NCI-H226 (cell line): ENCODE results near the gene DYTN.
A peak's percentile ranks its signal among the peaks of the same experiment; 100 is the strongest.

Experiments
- DNase-seq: peaks from one replicate; pipeline ENCODE4 v3.0.0-alpha.2; 2015

DYTN gene

GRCh38 chr2:206698811-206699210 lies 19.4 kb downstream of the DYTN start:
- no peak for DNase-seq

- DNase-seq: no peak
Measured at GRCh38 chr2:206696910-206697309, 21.3 kb downstream of the DYTN start.

GRCh38 chr2:206693399-206694137 lies 24.6 kb downstream of the DYTN start:
- no peak for DNase-seq

GRCh38 chr2:206692971-206693370 lies 25.2 kb downstream of the DYTN start:
- no peak for DNase-seq

- no peak for DNase-seq
Measured at GRCh38 chr2:206688990-206689389, 29.2 kb downstream of the DYTN start.

GRCh38 chr2:206688453-206688852 lies 29.7 kb downstream of the DYTN start:
- no peak for DNase-seq

- DNase-seq: no peak
Measured at GRCh38 chr2:206683546-206683945, 34.6 kb downstream of the DYTN start.

DNA sequence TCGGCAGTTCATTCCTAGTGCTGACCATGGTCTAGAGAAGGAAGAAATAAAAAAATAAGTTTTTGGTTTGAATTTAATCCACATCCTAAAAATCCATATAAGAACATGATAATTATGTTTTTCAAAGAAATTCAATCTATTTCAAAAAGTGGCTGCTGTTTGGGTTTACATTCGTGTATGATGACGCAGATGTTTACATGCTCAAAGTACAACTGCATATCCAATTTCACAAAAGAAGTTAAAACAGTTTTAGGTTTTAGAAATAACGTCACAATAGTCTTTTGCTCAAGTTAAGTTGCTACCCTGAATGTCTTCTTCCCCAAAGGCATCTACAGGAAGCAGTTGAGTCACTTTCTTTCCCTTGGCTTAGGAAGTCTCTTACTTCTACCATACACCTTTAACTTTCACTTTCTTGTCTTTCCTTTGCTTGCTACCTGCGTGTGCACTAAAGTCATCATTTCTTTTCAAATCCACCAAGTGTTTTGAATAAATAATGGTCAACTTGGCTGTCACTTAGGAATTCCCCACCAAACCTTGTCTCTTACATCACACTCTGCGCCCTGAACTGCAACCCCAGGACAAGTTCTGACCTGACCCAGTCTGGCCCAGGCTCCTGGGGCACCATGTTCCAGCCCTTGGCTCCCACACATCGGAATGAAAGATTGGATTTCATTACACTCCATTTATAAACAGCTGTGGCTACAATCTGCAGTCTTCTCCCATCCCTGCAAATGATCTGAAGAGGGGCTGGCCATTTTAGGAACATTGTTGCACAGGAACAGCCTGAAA lies 47.5 kb downstream of the DYTN start:
- DNase-seq: no peak

DNA sequence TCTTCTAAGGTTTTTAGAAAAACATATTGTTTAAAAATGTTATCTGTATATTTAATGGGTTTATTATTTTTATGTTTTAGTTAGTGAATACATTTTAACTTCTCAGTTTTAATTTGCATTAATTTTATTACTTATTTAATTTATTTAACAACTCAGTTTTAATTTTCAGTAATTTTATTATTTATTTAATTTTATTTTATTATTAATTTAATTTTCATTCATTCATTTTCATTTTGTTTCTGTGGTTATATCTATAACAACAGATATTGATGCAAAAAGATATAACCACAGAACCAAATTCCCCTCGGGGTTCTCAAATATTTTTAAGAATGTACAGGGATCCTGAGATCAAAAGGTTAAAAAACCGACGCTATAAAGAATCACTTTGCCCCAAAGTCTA lies 52.9 kb downstream of the DYTN start:
- DNase-seq: no peak

GRCh38 chr2:206657087-206657486 lies 61.1 kb downstream of the DYTN start:
- no peak for DNase-seq

DNA sequence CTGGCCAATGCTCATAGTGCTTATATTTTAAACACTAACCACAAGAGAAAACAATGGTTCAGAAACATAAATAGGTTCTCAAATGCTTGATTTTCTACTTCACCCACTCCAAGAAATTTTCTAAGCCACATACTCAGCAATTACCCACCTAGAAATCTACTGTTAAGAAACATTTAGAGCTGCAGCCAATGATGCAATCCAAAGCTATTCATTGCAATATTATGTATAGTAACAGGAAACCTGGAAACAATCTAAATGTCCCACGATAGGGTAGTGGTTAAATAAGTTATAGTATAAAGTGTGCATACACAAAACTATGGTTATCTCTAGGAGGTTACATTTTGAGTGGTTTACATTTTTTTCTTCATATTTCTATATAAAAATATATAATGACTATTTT lies 70.2 kb downstream of the DYTN start:
- no peak for DNase-seq

GRCh38 chr2:206642075-206643025 lies 75.8 kb downstream of the DYTN start, which contains the start of gene FAM237A:
FAM237A (plus strand) TSS chr2:206642487; CDS start chr2:206644237, 1,750 bp downstream.
- DNase-seq: no peak

GRCh38 chr2:206641226-206641625 lies 77.0 kb downstream of the DYTN start:
- no peak for DNase-seq

DNA sequence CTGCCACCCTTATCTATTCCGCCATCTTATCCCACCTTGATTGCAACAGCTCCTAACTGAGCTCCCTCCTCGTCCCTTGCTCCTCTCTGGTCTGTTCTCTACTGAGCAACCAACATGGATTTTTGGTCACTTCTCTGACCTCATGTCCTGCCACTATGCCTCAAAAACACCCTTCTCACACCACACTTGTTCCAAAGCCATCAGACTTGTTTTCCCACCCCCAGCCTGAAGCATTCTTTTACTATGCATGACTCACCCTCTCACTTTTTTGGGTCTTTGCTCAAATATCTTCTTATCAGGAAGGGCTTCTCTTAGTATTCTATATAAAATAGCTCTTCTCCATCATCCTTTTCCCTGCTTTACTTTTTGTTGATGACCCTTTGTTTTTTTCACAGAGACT lies 78.6 kb downstream of the DYTN start:
- DNase-seq: no peak

GRCh38 chr2:206635015-206635414 lies 83.2 kb downstream of the DYTN start:
- peak; percentile 23 for DNase-seq

- no peak for DNase-seq
Measured at GRCh38 chr2:206631340-206631739, 86.9 kb downstream of the DYTN start.

DNA sequence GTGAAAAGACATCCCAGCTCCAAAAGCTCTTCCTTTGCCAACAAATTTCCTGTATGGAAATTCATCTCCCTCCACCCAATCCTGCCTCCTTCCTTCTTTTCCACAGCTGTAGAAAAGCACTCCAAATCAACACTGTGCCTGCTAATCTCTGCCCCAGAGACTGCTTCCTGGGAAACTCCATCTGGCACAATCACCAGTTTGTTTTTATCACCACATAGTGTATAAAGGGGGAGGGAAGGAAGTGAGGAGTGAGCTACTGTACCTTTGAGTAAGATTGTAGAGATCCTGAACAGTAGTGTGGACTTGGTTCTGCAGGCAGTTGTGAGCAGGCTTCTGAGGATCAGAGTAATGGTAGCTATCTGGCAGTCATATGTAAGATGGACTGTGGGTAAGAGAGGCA lies 90.6 kb downstream of the DYTN start:
- DNase-seq: no peak

DNA sequence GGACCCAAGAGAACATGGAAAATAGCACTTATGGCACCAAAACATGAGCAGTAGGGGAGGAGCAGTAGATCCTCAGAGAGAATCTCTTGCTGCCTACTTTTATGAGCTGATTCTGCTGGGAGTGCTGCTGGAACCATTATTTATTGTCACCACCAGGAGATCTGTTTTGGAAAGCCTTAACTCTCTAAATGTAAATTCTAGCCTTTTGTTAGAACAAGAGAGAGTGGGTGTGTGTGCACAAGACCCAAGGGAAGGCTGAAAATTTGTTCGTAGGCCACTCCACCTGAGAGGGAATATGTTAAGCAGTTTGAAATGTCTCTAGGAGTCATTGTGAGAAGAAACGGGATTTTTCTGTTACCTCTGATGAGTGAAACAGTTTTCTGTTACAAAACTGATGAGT lies 92.1 kb downstream of the DYTN start:
- no peak for DNase-seq

- no peak for DNase-seq
Measured at GRCh38 chr2:206619011-206619410, 99.2 kb downstream of the DYTN start.

DNA sequence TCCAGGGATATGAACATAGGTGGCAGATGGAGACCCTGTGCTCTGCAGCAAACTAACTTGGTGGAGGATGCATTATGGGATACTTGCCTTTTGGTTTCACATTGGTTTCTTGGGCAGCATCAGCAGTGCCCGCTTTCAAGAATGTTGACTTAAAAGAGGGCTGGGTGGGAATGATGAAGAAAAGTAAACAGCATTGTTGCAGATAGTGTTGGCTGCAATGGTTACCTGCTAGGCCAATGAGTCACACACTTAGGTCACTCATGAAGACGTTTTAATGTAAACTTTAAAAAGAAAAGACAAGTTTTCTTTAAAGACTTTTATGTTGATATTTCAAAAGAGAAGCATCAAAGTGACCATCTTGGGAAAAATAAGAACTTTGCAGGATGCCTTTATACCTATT lies 102.0 kb downstream of the DYTN start:
- DNase-seq: no peak

- DNase-seq: no peak
Measured at GRCh38 chr2:206615417-206616089, 102.6 kb downstream of the DYTN start.

GRCh38 chr2:206614811-206615210 lies 103.4 kb downstream of the DYTN start:
- DNase-seq: no peak

- DNase-seq: no peak
Measured at GRCh38 chr2:206611736-206612135, 106.5 kb downstream of the DYTN start.
